IPS-18a (cell line): ENCODE data around the gene COL18A1.
"Not testable (repeated sequence)": the region's sequence is repeated elsewhere in the genome, so short reads cannot be mapped to it uniquely, and the experiment has no call there.

Experiments used
- H3K27ac ChIP-seq: one replicate; pipeline ENCODE4 v1.5.1; 2013; ENCODE audit warnings: low read length
- H3K27me3 ChIP-seq: one replicate; pipeline ENCODE4 v1.6.1; 2013; ENCODE audit warnings: mild to moderate bottlenecking, low read length; ENCODE audit not compliant: control insufficient read depth, insufficient read depth
- H3K36me3 ChIP-seq: one replicate; pipeline ENCODE4 v1.6.1; 2013; ENCODE audit warnings: low read depth, low read length; ENCODE audit not compliant: control insufficient read depth
- H3K4me1 ChIP-seq: one replicate; pipeline ENCODE4 v1.6.1; 2013; ENCODE audit warnings: low read depth, low read length; ENCODE audit not compliant: control insufficient read depth
- H3K4me3 ChIP-seq: one replicate; pipeline ENCODE4 v1.5.1; 2013; ENCODE audit warnings: low read length
- H3K9ac ChIP-seq: one replicate; pipeline ENCODE4 v1.6.1; 2013; ENCODE audit warnings: mild to moderate bottlenecking, low read length, moderate library complexity
- H3K9me3 ChIP-seq: one replicate; pipeline ENCODE4 v1.6.1; 2013; ENCODE audit warnings: low read depth, low read length; ENCODE audit not compliant: control insufficient read depth

Gene COL18A1

DNA sequence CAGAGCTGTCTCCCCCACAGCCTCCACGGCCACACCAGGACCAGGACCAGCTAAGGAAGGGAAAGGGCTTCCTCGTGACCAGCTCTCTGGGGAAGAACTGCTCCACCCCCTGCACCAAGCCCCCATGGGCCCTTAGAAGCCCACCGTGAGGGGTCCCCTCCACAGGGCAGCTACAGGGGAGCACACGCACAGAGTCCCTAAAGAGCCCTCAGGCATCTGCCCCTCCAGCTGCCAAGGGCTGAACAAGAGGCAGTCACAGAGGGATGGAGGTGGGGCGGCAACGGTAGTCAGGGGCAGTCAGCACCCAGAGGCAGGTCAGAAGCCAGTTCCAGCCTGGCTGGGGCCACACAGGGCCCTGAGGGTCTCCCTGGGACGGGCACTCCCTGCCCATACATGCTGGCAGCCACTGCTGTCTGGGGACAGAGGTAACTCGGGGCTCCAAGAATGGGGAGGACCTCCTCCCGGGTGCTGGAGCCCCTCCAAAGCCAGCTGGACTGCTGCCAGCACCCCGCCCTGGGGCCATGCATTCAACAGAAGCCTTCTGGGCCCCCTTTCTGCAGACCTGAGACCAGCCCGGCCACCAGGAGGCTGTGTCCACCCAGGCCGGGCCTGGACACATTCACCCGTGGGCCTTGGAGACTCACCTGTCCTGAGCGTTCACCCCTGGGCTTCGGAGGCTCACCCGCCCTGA is 118.6 kb downstream of the COL18A1 start:
- Histone ChIP-seq H3K9me3 (peaks cover 33% of the 10 kb centered on the region), H3K9ac (no peak overlapping the region), H3K27me3 (no peaks in the 10 kb centered on the region), H3K4me3 (no peak overlapping the region), H3K27ac (no peak overlapping the region), H3K36me3 (peaks cover 28% of the 10 kb centered on the region), H3K4me1 (no peaks in the 10 kb centered on the region)

DNA sequence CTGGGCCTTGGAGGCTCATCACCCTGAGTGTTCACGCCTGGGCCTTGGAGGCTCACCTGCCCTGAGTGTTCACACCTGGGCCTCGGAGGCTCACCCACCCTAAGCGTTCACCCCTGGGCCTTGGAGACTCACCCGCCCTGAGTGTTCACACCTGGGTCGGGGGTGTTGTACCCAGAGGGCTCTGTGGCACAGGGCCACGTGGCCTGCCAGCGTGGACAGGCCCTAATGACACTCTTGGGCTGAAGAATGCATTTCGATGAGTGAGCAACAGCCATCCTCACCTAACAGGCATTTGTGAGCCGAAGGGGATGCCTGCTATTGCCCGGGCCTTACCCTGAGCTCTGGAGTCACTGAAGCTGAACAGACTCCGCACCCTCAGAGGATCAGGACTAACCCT is 119.8 kb downstream of the COL18A1 start:
- no peak overlapping the region for H3K4me3 ChIP-seq
- H3K9ac ChIP-seq: no peak overlapping the region
- no peaks in the 10 kb centered on the region for H3K27me3 ChIP-seq
- H3K9me3 ChIP-seq: peaks cover 21% of the 10 kb centered on the region
- H3K36me3 ChIP-seq: peaks cover 28% of the 10 kb centered on the region
- no peak overlapping the region for H3K27ac ChIP-seq
- no peaks in the 10 kb centered on the region for H3K4me1 ChIP-seq

GRCh38 chr21:45525153-45525909 is 120.4 kb downstream of the COL18A1 start:
- Histone ChIP-seq H3K4me3 (no peak overlapping the region), H3K27me3 (no peaks in the 10 kb centered on the region), H3K9ac (no peak overlapping the region), H3K27ac (no peak overlapping the region), H3K36me3 (peaks cover 31% of the 10 kb centered on the region), H3K9me3 (peaks cover 15% of the 10 kb centered on the region), H3K4me1 (no peaks in the 10 kb centered on the region)

- Histone ChIP-seq H3K27me3 (no peaks in the 10 kb centered on the region), H3K4me3 (no peak overlapping the region), H3K27ac (no peak overlapping the region), H3K4me1 (no peaks in the 10 kb centered on the region), H3K36me3 (peaks cover 28% of the 10 kb centered on the region), H3K9ac (no peak overlapping the region), H3K9me3 (peaks cover 13% of the 10 kb centered on the region)
These were observed 120.9 kb downstream of the COL18A1 start for GRCh38 chr21:45525910-45526306.

- not testable (repeated sequence) for H3K9ac ChIP-seq, H3K27me3 ChIP-seq, H3K4me1 ChIP-seq, H3K27ac ChIP-seq, H3K4me3 ChIP-seq, H3K9me3 ChIP-seq
- H3K36me3 ChIP-seq: peaks cover 19% of the 10 kb centered on the region
These were observed 122.4 kb downstream of the COL18A1 start for GRCh38 chr21:45527151-45527999.

DNA sequence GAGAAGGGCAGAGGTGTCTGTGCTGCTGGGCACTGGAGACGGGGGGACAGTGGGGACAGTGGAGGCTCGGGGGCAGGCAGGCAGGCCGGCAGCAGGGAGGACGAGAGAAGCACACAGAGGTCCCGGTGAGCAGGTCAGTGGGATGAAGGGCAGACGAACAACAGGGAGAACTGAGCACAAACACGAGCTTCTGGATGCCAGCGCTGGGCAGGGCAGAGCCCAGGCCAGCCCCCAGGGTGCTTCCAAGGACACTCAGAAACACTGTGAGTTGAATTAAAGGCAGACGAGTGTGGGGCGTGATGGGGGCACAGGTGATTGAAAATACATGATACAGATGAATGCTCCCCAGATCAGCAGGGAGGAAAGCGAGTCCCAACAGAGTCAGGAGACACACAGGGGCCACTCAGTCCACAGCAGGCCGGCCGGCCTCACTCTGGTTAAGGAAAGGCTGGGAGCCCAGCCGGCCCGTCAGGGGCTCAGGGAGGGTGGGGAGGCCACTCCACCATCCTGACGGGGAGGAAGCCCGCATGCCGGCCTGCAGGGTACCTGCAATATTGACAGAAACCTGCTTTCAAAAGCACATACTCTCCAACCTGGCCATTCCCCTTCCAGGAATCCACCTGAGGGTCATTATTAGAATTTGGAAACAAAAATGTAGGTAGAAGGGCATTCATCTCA is 123.2 kb downstream of the COL18A1 start:
- Histone ChIP-seq H3K36me3 (peaks cover 19% of the 10 kb centered on the region), H3K9me3 (no peaks in the 10 kb centered on the region)

DNA sequence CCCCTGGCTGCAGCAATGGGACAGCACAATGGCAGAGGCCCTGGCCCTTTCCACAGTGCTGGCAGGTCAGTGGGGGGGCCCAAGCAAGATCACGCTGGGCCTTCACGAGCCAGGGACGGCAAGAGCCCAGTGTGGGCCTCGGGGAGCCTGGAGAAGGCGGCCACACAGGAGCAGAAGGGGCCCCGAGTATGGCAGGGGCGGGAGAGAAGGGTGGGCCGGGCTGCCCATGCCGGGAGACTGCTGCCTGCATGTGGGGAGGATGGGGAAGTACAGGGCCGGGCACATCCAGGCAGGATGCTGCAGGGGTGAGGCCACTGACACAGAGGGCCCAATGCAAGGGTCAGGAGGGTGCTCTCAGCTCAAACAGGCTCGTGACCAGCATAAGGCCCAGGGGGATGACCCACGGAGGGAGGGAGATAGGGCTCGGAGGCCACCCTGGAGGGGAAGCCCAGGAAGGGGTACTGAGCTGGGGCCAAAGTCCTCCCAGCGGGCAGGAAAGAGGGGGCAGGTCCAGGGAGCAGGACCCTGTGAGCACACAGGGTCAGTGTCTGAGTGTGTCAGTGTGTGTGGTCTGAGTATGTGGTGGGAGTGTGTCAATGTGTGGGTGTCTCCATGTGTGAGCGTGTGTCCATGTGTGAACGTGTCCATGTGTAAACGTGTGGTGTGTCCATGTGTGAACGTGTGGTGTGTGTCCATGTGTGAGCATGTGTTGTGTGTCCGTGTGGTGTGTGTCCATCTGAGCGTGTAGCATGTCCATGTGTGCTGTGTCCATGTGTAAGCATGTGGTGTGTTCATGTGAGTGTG is 124.2 kb downstream of the COL18A1 start:
- no peaks in the 10 kb centered on the region for H3K9me3 ChIP-seq
- no peak overlapping the region for H3K9ac ChIP-seq
- peaks cover 19% of the 10 kb centered on the region for H3K36me3 ChIP-seq
- H3K4me3 ChIP-seq: no peak overlapping the region
- H3K27ac ChIP-seq: no peak overlapping the region
- H3K4me1 ChIP-seq: no peaks in the 10 kb centered on the region
- no peaks in the 10 kb centered on the region for H3K27me3 ChIP-seq

More for the DNA sequence above, 123.2 kb downstream of the COL18A1 start:
- Histone ChIP-seq H3K27ac (no peak overlapping the region), H3K4me1 (no peaks in the 10 kb centered on the region), H3K9ac (no peak overlapping the region), H3K27me3 (no peaks in the 10 kb centered on the region), H3K4me3 (no peak overlapping the region)

GRCh38 chr21:45529785-45530422 is 124.9 kb downstream of the COL18A1 start:
- Histone ChIP-seq H3K27me3 (no peaks in the 10 kb centered on the region), H3K4me1 (no peaks in the 10 kb centered on the region), H3K27ac (no peak overlapping the region), H3K4me3 (no peak overlapping the region), H3K9ac (no peak overlapping the region), H3K9me3 (no peaks in the 10 kb centered on the region), H3K36me3 (peaks cover 17% of the 10 kb centered on the region)

GRCh38 chr21:45530423-45531113 is 125.6 kb downstream of the COL18A1 start:
- Histone ChIP-seq H3K36me3 (peaks cover 12% of the 10 kb centered on the region), H3K27me3 (no peaks in the 10 kb centered on the region), H3K9me3 (no peaks in the 10 kb centered on the region), H3K9ac (no peak overlapping the region), H3K27ac (no peak overlapping the region), H3K4me1 (no peaks in the 10 kb centered on the region), H3K4me3 (no peak overlapping the region)

DNA sequence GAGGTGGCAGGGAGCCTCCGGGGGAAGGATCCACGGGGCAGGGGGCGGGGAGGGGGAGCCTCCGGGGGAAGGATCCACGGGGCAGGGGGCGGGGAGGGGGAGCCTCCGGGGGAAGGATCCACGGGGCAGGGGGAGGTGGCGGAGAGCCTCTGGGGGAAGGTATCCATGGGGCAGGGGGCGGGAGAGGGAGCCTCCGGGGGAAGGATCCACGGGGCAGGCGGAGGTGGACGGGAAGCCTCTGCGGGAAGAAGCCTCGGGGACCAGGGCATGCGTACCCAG is 126.1 kb downstream of the COL18A1 start:
- H3K4me3 ChIP-seq, H3K9ac ChIP-seq, H3K9me3 ChIP-seq, H3K27me3 ChIP-seq, H3K4me1 ChIP-seq, H3K27ac ChIP-seq: not testable (repeated sequence)
- H3K36me3 ChIP-seq: peaks cover 12% of the 10 kb centered on the region
